Measurements from ENCODE around the gene DCAF12. TPM values are rescaled to one million over a fixed set of nuclear protein-coding genes. Genes with fewer than 3 reads are reported as not detected.

The DCAF12 gene
- total and polyA plus RNA-seq, 2 of the 8 experiments (the other 6 are each of a cell fraction or from before 2014, with no cell fraction given), result 22.7 to 29.2 TPM

- no peaks in the 10 kb centered on the region for H3K9me3 ChIP-seq (ENCODE audit: insufficient read depth in 2 of 2, low read depth in 1 of 2, low read length in 1 of 2)
- H3K4me2 ChIP-seq (ENCODE audit: insufficient read depth in 1 of 2, low read depth in 2 of 2, low read length in 2 of 2), result no peak overlapping the region
- H2AFZ ChIP-seq (ENCODE audit: low read length), result no peak overlapping the region
- no peak overlapping the region for H2AK5ac ChIP-seq (ENCODE audit: low read depth, low read length)
- peaks cover 17 to 46% (median 33%) of the 10 kb centered on the region in 4 experiments for H3K36me3 ChIP-seq (ENCODE audit: control insufficient read depth in 2 of 4, insufficient read depth in 4 of 4, low read length in 3 of 4)
- H2BK120ac ChIP-seq (replicated peaks; ENCODE audit: low read depth, low read length), result no peak overlapping the region
- no peak overlapping the region for H3K14ac ChIP-seq (ENCODE audit: insufficient read length)
- no peaks in the 10 kb centered on the region for H3K4me1 ChIP-seq (replicated peaks in 1 of 4; ENCODE audit: control insufficient read depth in 3 of 4, insufficient read depth in 4 of 4, low read length in 3 of 4)
- H3K4me3 ChIP-seq (ENCODE audit: extremely low read depth in 1 of 4, insufficient read depth in 2 of 4, low read depth in 3 of 4, low read length in 4 of 4), result no peak overlapping the region
- no peak for DNase-seq (ENCODE audit: low read depth in 1 of 2, low spot score in 2 of 2)
- POLR2A ChIA-PET (ENCODE audit: partially characterized antibody), result interaction anchor here (1.5 kb wide), 1 partner anchor 38 kb away, joined by 5 read pairs; the partner anchor contains the start of gene UBAP2
- no peak overlapping the region for H2BK5ac ChIP-seq (ENCODE audit: low read depth, low read length)
- no peak overlapping the region for H2BK15ac ChIP-seq (ENCODE audit: low read length)
- H3K4ac ChIP-seq (replicated peaks; ENCODE audit: insufficient read length, low read depth, low read length), result no peak overlapping the region
- no peak overlapping the region for H3K27ac ChIP-seq (ENCODE audit: low read depth, low read length)
- no peak overlapping the region for H2BK12ac ChIP-seq (ENCODE audit: low read depth, low read length)
- H3K79me2 ChIP-seq (ENCODE audit: control insufficient read depth in 1 of 2, insufficient read depth in 2 of 2, low read length in 2 of 2), result no peaks in the 10 kb centered on the region
- no peak overlapping the region for H3K18ac ChIP-seq (ENCODE audit: extremely low read depth, low read length)
- H4K91ac ChIP-seq (replicated peaks; ENCODE audit: insufficient read length, low read length), result no peak overlapping the region
- H3K9ac ChIP-seq (replicated peaks in 1 of 4; ENCODE audit: extremely low read depth in 1 of 4, low read depth in 3 of 4, low read length in 3 of 4), result no peak overlapping the region
- CTCF ChIA-PET (ENCODE audit: partially characterized antibody), result interaction anchor here (0.7 to 1.6 kb wide), 3 partner anchors 13 to 349 kb away, joined by 3 to 6 read pairs (median 3); no protein-coding TSS in a partner anchor
- H2BK20ac ChIP-seq (ENCODE audit: low read length), result no peak overlapping the region
- H3K79me1 ChIP-seq (ENCODE audit: low read depth, low read length), result peaks cover 2% of the 10 kb centered on the region; the same call in 1 of the 2 replicates
- H3K23ac ChIP-seq (ENCODE audit: insufficient read length), result no peak overlapping the region
- no peak overlapping the region for H3K56ac ChIP-seq (replicated peaks; ENCODE audit: insufficient read length, low read depth, low read length)
- H4K8ac ChIP-seq (ENCODE audit: extremely low read depth, insufficient read depth, low read length), result no peak overlapping the region
- H3K23me2 ChIP-seq (ENCODE audit: low read depth, low read length), result no peaks in the 10 kb centered on the region
- no peaks in the 10 kb centered on the region for H3K27me3 ChIP-seq (replicated peaks in 1 of 4; ENCODE audit: control insufficient read depth in 3 of 4, extremely low read depth in 1 of 4, insufficient read depth in 3 of 4, low read length in 3 of 4)
- no peak overlapping the region for H4K5ac ChIP-seq (ENCODE audit: insufficient read length, low read depth, low read length)
- no peak for FAIRE-seq
- H4K20me1 ChIP-seq (replicated peaks in 1 of 2; ENCODE audit: control insufficient read depth in 1 of 2, insufficient read depth in 2 of 2, low read length in 2 of 2), result peaks cover 2 to 3% of the 10 kb centered on the region in 2 experiments
- TF ChIP-seq SIX5 (IDR thresholded peaks at IDR 0.05; ENCODE audit: low read depth, low read length), result no peak
- no peak for TF ChIP-seq RFX5 (IDR thresholded peaks at IDR 0.05; ENCODE audit: borderline replicate concordance, low read depth, low read length)
- no peak for TF ChIP-seq SAP30 (IDR thresholded peaks at IDR 0.05; ENCODE audit: insufficient read depth, insufficient replicate concordance, low read length)
- TF ChIP-seq CTBP2 (IDR thresholded peaks at IDR 0.05; ENCODE audit: borderline replicate concordance, insufficient read depth, insufficient read length, low read length), result no peak
- TF ChIP-seq CBX8 (IDR thresholded peaks at IDR 0.05; ENCODE audit: borderline replicate concordance, low read depth, low read length), result no peak
- TF ChIP-seq SP4 (IDR thresholded peaks at IDR 0.05; ENCODE audit: low read length), result no peak
- TF ChIP-seq HDAC6 (IDR thresholded peaks at IDR 0.05; ENCODE audit: low read depth, low read length), result no peak
- no peak for TF ChIP-seq SIN3A (conservative IDR thresholded peaks at IDR 0.05 in 1 of 2, IDR thresholded peaks at IDR 0.05 in 1 of 2; ENCODE audit: low read depth in 1 of 2, low read length in 2 of 2)
- TF ChIP-seq CEBPB (IDR thresholded peaks at IDR 0.05; ENCODE audit: low read depth, low read length), result no peak
- no peak for TF ChIP-seq ATF2 (IDR thresholded peaks at IDR 0.05; ENCODE audit: low read length)
- TF ChIP-seq SP1 (IDR thresholded peaks at IDR 0.05; ENCODE audit: low read depth, low read length), result no peak
- no peak for TF ChIP-seq BCL11A (IDR thresholded peaks at IDR 0.05; ENCODE audit: low read depth in 2 of 2, low read length in 2 of 2)
- TF ChIP-seq TEAD4 (IDR thresholded peaks at IDR 0.05; ENCODE audit: low read depth, low read length), result no peak
- TF ChIP-seq CHD2 (IDR thresholded peaks at IDR 0.05; ENCODE audit: low read length), result no peak
These were observed 39.6 kb downstream of the DCAF12 start for GRCh38 chr9:34086864-34087263.
